Fibroblast of the aortic adventitia (primary cell): ENCODE measurements around the gene SPAG8. TPM values are rescaled to one million over a fixed set of nuclear protein-coding genes. Genes with fewer than 3 reads are reported as not detected.

Experiments used
- DNase-seq: peaks from one replicate; pipeline ENCODE4 v3.0.0-alpha.2; 2010; ENCODE audit warnings: low read depth
- H3K4me3 ChIP-seq: 2 replicates; pipeline ENCODE4 v1.5.1; 2011; ENCODE audit warnings: low read depth, mild to moderate bottlenecking, control low read depth, low read length, moderate library complexity
- total RNA-seq: library from RNA; depleted of rRNA; stranded (reverse); fragments of >200 nt; gene quantifications from 2 replicates; pipeline ENCODE4 v1.2.3, GENCODE V29; 2012; ENCODE audit warnings: low replicate concordance
- TF ChIP-seq, protein P1 (sequence below): IDR thresholded peaks from 2 replicates; pipeline ENCODE4 v1.5.1; 2011; ENCODE audit warnings: mild to moderate bottlenecking, low read length, control low read depth, inconsistent platforms; ENCODE audit not compliant: insufficient read depth

The SPAG8 gene
- total RNA-seq, 1 donor: 0.81 TPM

DNA sequence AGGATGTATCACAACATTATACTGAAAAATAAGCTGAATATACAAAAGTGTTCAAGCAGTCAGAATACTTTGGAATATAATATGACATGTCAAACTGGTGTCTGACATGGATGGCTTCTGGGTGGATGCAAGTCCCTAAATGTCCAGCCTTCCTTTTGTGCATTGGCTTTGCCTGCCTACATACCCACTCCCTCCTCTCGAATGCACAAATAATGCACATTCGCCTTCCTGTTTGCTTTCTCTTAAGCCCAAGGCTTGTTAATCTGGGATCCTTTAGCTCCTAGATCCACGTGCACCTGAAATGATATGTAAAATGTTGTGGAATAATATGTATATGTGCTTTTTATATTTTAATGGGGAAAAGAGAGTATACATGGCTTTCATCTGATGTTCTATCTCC lies 33.6 kb downstream of the SPAG8 start:
- no peak for DNase-seq
- H3K4me3 ChIP-seq: no peak overlapping the region
- TF ChIP-seq, protein P1, sequence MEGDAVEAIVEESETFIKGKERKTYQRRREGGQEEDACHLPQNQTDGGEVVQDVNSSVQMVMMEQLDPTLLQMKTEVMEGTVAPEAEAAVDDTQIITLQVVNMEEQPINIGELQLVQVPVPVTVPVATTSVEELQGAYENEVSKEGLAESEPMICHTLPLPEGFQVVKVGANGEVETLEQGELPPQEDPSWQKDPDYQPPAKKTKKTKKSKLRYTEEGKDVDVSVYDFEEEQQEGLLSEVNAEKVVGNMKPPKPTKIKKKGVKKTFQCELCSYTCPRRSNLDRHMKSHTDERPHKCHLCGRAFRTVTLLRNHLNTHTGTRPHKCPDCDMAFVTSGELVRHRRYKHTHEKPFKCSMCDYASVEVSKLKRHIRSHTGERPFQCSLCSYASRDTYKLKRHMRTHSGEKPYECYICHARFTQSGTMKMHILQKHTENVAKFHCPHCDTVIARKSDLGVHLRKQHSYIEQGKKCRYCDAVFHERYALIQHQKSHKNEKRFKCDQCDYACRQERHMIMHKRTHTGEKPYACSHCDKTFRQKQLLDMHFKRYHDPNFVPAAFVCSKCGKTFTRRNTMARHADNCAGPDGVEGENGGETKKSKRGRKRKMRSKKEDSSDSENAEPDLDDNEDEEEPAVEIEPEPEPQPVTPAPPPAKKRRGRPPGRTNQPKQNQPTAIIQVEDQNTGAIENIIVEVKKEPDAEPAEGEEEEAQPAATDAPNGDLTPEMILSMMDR: no peak

DNA sequence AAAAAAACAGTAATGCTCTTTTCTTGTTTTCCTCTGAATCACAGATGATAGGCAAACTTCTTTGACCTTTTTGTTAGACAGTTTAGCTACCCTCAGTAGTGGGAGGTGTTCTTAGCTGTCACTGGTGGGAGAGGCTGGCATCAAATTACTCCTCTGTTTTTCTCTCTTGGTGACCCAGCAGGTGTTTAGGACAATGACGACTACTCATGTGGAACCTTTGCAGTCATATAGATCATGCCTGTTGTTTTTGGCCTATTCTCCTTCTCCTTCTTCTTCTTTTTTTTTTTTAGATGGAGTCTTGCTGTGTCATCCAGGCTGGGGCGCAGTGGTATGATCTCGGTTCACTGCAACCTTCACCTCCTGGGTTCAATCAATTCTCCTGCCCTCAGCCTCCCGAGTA lies 36.0 kb downstream of the SPAG8 start:
- DNase-seq: no peak
- H3K4me3 ChIP-seq: no peak overlapping the region
- TF ChIP-seq, protein P1: no peak

DNA sequence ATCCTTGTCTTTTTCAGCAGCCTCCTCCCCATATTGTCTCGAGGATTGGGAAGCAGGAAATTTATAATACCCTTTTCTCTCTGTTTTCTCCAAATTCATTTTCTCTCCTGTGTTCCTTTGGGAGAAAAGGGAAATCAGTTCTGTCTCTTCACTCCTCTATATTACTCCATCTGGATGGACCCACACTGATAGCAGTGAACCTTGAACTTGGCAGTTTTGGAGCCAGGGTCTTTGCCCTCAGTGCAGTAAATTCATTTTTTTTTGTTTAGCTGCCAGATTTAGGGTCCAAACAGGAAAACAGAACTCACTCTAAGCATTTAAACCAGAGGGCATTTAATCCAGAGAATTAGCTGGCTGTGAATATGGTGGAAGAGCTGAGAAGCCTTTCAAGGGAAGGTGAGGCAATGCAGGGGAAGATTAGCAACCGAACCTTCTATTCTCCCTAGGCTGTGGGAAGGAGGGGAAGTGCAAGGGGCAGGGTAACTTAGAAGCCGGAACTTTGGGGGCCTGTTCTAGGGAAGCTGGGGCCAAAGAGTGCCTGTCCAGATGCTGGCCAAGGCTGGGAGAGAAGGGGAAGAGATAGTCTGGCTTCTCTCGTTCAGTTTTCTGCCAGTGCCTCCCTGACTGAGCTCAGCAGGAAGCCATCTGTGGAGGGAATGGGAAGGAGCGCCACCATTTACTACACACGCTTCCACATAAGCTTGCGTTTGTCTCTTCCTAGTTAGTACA lies 37.0 kb downstream of the SPAG8 start:
- no peak overlapping the region for H3K4me3 ChIP-seq
- TF ChIP-seq, protein P1: no peak
- DNase-seq: no peak

DNA sequence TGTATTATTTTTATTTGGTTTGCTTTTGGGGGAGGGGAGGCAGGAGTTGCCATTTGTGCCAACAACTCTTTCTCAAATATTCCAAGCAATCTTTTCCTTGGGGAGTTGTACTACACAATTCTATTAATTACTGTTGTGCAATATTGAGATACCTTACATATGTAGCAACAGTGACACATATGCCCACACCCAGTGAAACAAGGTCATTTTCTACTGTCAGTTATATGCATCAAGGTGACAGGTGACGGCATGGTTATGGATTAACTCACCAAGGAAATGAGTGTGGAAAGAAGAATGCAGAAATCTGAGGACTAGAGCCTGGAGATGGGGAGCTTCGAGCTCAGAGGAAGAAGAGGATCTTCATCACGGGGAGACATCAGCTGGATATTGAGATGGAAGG lies 40.1 kb downstream of the SPAG8 start:
- TF ChIP-seq, protein P1: no peak
- no peak for DNase-seq
- H3K4me3 ChIP-seq: no peak overlapping the region

DNA sequence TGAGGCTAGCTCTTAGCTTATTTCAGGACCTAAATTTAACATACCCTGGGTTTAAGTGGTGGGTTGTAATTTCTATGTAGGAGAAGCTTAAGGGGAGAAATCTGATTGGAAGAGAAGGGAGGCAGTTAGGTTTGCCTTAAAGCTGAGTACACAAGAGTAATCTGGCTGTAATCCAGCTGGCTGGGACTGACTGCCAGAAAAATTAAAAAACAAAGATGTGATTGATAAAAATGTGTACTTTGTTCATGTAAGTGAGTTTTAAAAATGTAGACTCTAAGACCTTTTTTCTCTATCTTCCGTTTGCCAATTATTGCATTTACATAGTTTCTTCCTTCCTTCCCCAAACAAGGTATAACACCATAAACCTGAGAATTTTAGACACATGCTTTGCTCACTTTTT lies 40.5 kb downstream of the SPAG8 start:
- TF ChIP-seq, protein P1: no peak
- DNase-seq: peak; percentile 48
- H3K4me3 ChIP-seq: no peak overlapping the region

DNA sequence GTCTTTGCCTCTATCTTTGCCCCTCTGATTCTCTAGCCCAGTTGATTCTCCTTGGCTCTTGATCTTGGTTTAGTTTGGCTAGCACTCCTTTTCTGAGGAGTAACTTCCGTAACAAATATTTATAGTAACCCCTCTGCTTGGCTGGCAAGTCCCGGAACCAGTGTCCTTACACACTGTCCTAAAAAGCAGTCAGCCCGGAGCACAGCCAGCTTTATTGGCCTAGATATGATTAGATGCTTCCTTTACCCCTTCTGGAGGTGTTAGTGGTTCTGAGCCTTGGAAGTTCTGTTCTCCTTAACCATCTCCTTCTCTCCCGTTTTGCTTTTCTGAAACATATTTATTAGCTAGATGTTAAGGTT lies 41.0 kb downstream of the SPAG8 start:
- DNase-seq: no peak
- TF ChIP-seq, protein P1: no peak

DNA sequence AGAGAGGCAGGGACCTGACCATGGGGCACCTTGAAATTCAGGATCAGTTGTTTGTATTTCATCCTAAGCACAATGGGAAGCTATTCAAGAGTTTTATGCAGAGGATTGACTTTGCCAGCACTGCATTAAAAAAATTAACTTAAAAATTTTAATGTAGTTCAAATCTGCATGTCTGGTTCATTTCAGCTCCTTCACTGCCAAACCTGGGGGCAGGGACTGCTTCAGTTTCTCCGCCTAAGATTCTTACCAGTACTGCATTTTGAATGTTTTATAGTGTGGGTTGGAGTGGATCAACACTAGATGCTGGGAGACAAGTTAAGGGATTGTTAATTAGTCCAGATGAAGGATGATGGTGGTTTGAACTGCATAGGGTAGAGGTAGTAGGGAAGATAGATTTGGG lies 42.3 kb downstream of the SPAG8 start:
- DNase-seq: no peak

More for the DNA sequence above, 41.0 kb downstream of the SPAG8 start:
- H3K4me3 ChIP-seq: no peak overlapping the region

More for the DNA sequence above, 42.3 kb downstream of the SPAG8 start:
- TF ChIP-seq, protein P1: no peak
- H3K4me3 ChIP-seq: no peak overlapping the region
